Stimulated activated CD8-positive, alpha-beta memory T cell treated with anti-CD3 and anti-CD28 coated beads, Interleukin-15, amount 100 ng/mL, for 48 hours (primary cell): ENCODE measurements around the gene F7.
"Not testable (repeated sequence)": the region's sequence is repeated elsewhere in the genome, so short reads cannot be mapped to it uniquely, and the experiment has no call there.

Experiments
- DNase-seq, 2 donors: peaks; one replicate each; pipeline ENCODE4 v3.0.0-alpha.2; 2020; ENCODE audit warnings: low read depth in 2 of 2

The F7 gene

DNA sequence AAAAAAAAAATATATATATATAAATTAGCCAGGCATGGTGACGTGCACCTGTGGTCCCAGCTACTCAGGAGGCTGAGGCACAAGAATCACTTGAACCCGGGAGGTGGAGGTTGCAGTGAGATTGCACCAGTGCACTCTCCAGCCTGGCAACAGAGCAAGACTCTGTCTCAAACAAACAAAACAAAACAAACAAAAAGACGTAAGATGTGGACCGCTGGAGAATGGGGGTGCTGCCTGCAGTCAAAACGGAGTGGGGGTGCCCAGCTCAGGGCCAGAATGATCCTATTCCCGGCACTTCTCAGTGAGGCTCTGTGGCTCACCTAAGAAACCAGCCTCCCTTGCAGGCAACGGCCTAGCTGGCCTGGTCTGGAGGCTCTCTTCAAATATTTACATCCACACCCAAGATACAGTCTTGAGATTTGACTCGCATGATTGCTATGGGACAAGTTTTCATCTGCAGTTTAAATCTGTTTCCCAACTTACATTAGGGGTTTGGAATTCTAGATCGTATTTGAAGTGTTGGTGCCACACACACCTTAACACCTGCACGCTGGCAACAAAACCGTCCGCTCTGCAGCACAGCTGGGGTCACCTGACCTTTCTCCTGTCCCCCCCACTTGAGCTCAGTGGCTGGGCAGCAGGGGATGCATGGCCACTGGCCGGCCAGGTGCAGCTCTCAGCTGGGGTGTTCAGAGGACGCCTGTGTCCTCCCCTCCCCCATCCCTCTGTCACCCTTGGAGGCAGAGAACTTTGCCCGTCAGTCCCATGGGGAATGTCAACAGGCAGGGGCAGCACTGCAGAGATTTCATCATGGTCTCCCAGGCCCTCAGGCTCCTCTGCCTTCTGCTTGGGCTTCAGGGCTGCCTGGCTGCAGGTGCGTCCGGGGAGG lies at the start of gene F7:
TSS of gene F7 (plus strand) at position 760 of the 889 bp plus-strand sequence. CDS start at position 811, 51 bp downstream.
- DNase-seq, result no peak

DNA sequence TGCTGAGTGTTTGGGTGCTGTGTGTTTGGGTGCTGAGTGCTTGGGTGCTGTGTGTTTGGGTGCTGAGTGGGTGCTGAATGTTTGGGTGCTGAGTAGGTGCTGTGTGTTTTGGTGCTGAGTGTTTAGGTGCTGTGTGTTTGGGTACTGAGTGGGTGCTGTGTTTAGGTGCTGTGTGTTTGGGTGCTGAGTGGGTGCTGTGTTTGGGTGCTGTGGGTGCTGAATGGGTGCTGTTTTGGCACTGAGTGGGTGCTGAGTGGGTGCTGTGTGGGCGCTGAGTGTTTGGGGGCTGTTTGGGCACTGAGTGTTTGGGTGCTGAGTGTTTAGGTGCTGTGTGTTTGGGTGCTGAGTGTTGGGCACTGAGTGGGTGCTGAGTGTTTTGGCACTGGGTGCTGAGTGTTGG lies 48.5 kb upstream of the F7 start:
- DNase-seq, result no peak

DNA sequence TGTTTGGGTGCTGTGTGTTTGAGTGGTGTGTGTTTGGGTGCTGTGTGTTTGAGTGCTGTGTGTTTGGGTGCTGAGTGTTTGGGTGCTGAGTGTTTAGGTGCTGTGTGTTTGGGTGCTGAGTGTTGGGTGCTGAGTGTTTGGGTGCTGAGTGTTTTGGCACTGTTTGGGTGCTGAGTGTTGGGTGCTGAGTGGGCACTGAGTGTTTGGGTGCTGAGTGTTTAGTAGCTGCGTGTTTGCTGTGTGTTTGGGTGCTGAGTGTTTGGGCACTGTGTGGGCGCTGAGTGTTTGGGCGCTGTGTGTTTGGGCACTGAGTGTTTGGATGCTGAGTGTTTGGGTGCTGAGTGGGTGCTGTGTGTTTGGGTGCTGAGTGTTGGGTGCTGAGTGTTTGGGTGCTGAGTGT lies 48.0 kb upstream of the F7 start:
- not testable (repeated sequence) for DNase-seq

DNA sequence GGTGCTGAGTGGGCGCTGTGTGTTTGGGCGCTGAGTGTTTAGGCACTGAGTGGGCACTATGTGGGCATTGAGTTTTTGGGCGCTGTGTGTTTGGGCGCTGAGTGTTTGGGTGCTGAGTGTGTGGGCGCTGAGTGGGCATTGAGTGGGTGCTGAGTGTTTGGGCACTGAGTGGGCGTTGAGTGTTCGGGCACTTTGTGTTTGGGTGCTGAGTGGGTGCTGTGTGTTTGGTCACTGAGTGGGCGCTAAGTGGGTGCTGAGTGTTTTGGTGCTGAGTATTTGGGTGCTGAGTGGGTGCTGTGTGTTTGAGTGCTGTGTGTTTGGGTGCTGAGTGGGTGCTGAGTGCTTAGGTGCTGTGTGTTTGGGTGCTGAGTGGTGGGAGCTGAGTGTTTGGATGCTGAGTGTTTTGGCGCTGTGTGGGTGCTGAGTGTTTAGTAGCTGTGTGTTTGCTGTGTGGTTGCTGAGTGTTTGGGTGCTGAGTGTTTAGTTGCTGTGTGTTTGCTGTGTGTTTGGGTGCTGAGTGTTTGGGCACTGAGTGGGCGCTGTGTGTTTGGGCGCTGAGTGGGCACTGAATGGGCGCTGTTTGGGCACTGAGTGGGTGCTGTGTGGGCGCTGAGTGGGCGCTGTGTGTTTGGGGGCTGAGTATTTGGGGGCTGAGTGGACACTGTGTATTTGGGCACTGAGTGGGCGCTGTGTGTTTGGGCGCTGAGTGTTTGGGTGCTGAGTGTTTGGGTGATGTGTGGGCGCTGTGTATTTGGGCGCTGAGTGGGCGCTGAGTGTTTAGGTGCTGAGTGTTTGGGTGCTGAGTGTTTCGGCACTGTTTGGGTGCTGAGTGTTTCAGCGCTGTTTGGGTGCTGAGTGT lies 47.2 kb upstream of the F7 start:
- DNase-seq, result no peak

DNA sequence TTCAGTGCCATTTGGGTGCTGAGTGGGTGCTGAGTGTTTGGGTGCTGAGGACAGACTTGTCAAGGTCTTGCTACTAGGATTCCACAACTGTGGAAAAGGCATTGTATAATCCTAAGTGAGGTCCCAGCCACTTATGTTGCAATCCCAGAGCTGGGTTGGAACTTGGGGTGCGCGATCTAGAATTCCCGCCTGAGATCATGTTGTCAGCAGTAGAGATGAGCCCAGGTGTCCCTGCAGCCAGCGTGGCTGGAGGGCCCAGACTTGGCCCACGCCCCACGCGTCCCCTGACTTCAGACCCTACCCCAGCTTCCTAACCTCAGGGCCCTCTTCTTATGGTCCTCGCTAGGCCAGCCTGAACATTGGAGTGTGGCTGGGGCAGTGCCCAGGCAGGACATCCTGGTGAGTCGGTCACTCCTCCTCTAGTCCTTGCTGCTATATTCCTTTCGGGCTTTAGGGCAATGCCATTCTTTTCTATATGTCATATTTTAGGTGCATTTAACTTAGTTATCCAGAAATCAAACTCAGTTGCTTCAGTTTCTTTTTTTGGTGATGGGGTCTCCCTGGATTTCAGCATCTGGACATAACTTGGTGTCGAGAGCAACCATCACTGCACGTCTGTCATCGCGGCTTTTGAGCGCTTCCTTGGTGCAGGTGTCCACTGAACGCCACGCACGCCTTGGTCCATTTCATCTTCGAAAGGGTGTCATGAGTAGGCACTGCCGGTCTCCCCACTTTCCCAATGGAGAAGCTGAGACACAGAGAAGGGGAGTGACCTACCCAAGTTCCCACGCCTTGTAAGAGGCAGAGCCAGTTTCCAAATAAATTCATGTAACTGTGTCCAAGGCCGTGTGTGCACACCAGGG lies 46.4 kb upstream of the F7 start:
- DNase-seq, result no peak

DNA sequence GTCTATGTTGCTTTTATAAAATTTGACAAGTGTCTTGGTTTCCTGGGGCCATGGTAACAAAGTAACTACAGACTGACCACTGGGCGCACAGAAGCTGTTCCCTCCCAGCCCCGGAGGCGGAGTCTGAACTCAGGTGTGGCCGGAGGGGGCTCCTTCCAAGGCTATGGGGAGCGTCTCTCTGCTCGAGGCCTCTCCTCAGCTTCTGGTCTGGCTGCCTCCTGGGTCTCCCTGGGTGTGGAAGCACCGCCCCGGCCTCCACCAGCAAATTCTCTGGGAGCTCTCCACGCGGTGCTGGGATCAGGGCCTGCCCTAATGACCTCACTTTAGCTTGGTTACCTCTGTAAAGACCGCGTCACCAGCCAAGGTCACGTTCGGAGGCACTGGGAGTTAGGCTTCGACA lies 45.7 kb upstream of the F7 start:
- DNase-seq, result no peak

DNA sequence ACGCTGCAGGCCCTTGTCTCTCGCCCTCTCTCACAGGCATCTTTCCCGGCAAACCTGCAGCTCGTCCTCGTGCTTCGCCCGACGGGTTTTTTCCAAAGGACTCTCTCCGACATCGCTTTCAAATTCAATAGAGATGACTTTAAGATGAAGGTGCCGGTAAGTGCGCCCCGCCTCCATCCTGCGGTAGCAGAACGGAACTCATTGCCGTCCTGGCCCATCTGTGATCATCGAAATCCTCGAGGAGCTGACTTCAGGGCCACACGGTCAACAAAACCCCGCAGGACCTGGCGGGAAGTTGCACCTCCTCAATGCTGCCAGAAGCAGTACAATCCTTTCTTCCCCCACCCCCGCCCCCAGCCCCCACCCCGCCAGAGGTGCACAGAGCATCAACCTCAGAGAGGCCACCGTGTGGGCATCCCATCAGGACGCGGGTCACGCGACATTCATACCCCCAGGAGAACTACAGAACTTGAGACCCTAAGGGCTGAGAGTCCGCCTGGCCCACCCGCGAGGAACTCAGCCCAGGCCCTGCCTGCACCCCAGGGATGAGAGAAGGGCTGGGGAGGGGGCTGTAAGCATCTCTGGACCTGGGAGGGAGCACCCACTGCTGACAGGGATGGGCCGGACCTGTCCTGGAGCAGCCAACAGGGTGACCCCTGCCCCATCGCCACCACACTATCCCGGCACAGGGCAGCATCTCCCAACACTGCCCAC lies 44.9 kb upstream of the F7 start:
- no peak for DNase-seq

DNA sequence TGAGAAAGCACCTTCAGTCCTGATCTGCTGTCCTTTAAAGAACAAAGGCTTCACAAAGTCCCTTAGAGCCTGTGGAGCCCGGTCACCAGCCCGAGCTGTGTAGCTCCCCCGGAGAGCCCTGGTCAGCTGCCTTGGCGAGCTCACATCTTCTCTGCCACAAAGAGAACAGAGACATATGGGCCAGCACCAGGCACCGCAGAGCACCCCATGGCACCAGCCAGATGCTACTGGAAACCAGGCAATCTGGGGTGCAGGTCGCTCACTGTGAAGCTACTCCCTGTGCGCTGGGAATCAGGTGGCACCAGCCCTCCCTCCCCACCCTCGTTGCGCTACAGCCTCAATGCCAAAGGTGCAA lies 44.3 kb upstream of the F7 start:
- DNase-seq, result no peak

DNA sequence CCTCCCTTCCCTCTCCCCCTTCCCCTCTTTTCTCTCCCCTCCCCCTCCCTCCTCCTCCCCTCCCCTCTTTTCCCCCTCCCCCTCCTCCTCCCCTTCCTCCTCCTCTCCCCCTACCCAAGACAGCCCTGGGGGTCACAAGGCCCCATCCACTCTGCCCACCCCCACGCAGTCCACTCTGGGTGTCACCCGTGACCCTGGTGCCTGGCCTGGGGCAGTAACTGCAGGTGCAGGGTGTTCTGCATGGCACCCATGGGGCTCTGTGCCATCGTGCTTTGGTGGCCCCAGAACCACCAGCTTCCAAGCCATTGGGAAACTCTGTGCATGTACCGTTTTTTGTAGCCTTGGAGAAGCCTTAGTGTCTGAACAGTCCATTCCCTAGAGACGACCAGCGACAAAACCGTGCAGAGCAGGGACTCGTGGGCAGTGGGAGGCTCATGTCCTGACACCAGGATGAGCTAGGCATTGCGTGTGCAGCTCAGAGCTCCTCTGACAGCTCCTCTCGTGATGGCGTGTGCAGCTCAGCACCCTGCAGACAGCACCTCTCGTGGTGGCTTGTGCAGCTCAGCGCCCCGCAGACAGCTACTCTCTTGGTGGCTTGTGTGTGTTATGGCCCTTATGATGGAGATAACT lies 43.7 kb upstream of the F7 start:
- no peak for DNase-seq

DNA sequence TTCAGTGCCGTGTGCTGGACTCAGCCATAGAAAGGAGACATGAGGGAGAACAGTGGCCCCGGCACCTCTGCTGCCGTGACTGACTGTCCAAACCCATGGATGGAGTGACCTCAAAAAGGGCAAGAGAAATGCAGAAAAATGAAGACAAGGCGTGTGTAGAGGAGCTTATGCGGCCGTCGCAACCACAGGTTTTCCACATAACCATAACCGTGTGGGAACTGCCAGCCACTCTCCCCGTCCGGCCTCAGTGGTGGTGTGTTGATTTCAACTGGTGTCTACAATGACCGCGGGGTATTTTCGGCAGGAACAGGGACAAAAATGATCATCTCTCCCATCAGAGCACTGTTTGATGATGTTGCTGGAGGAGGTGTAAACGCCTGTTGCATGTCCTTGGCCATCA lies 42.9 kb upstream of the F7 start:
- DNase-seq, result no peak

DNA sequence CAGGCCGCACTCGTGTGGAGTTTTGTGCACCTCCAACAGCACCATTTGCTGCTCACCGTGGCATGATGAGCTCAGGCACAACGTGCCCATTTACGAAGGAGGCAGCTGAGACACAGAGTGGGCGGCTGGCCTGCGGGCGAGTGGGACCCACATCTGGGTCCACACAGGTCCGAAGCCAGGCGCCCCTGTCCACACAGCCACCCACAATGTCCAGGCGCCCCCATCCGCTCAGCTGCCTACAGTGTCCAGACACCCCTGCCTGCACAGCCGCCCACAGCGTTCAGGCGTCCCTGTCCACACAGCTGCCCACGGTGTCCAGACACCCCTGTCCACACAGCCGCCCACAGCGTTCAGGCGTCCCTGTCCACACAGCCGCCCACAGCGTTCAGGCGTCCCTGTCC lies 42.5 kb upstream of the F7 start:
- no peak for DNase-seq

DNA sequence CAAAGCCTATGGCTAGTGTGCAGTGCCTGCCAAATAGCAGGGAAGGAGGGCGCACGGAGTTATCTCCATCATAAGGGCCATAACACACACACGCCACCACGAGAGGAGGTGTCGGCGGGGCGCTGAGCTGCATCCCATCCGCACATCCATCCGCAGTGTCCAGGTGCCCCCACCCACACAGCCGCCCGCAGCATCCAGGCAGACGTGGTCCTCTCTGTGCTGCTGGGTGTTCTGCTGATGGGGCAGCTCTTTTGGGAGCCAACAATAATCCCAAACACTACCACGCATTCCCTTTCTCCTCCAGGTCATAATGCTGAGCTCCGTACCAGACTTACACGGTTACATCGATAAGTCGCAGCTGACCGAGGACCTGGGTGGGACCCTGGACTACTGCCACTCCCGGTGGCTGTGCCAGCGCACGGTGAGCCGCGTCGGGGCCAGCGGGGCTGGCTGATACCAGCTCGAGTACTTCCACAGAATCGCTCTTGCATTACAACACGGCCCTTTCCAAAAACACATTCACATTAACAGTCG lies 41.5 kb upstream of the F7 start:
- DNase-seq, result no peak

DNA sequence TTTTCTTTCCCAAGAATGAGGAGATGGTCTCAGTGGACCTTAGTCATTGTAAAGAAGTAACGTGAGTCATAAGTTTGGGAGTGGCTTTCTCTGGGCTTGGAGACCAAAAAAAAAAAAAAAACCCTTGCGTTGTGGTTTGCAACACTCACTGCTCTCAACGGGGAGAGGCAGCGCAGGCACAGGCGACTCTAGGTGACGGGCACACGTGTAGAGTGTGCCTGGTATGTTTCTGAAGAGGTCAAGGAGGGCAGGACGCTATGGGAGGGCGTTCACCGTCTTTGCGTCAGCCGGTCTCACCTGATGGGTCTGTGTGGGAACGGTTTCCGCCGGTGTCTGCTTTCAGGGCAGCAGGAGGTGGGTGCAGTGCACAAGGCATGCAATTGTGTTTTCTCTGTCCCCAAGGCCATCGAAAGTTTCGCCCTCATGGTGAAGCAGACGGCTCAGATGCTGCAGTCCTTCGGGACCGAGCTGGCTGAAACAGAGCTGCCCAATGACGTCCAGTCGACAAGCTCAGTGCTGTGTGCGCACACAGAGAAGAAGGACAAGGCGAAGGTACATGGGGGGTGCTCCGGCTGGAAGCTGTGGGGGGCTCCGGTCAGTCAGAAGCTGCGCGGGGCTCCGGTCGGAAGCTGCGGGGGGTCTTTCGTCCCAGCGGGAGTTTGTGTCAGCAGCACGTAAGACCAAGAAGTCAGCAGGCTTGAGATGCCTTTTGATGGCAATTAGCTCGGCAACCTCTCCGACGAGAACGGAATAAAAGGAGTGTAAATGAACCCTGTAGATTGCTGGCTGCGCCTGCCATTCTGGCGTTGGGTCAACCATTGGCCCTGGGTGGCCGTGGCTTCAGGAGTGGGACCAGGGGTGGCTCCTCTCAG lies 40.8 kb upstream of the F7 start:
- DNase-seq, result no peak

DNA sequence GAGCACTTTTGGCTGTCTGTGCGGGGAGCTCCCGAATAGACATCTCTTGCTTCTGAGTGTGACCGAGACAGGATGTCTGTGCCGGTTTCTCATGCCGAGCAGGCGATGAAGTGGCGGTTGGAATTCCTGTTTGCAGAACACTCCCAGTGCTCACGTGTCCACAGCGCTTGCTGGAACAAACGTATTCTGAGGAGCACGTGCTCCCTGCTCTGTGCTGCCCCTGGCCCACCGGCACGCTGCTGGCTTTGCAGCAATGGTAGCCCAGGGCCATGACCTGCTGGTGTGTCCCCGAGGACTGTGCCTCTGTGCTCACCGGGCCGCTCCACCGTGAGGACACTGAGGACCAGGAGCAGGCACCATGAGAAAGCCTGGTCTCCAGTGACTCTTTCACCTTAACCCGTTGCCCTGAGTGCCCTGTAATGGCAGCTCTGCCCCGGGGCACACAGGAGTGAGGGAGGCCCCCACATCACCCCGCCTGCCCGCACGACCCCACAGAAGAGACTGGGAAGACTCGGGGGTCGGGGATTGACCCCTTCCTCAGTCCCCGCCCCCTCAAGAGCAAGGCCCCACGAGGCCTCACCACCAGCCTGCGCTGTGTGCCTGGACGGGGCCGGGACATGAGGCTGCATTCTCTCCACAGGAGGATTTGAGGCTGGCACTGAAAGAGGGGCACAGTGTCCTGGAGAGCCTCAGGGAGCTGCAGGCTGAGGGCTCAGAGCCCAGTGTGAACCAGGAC lies 40.0 kb upstream of the F7 start:
- DNase-seq, result no peak

DNA sequence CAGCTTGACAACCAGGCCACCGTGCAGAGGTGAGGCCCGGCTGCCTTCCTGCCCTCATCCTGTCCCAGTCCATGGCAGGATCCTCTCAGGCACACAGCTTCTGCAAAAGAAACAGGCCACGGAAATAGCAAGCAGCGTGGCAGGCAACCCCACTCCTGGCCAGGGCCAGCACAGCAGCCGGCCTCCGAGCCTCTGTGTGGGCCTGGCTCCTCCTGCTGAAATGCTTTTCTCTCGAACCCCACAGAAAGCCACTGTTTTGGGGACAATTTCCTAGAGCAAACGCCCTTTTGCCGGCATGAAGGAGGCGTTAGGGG lies 39.5 kb upstream of the F7 start:
- no peak for DNase-seq

DNA sequence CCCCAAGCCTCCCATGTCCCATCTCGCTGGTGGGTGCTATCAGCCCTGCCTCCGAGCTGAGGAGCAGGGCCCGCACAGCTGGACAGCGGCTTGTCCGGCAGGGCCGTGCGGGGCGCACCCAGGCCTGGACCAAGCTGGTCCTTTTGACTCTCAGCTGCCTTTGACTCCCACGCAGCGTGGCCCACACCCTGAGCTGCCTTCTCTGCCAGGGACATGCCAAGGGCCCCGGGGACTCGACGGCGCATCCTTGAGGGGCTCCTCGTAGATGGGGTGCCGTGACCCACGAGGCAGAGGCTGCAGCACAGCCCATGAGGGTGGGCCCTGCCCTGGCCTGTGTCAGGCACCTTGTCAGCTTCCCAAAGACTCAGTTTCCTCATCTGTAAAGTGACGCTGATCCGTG lies 38.8 kb upstream of the F7 start:
- DNase-seq, result no peak

DNA sequence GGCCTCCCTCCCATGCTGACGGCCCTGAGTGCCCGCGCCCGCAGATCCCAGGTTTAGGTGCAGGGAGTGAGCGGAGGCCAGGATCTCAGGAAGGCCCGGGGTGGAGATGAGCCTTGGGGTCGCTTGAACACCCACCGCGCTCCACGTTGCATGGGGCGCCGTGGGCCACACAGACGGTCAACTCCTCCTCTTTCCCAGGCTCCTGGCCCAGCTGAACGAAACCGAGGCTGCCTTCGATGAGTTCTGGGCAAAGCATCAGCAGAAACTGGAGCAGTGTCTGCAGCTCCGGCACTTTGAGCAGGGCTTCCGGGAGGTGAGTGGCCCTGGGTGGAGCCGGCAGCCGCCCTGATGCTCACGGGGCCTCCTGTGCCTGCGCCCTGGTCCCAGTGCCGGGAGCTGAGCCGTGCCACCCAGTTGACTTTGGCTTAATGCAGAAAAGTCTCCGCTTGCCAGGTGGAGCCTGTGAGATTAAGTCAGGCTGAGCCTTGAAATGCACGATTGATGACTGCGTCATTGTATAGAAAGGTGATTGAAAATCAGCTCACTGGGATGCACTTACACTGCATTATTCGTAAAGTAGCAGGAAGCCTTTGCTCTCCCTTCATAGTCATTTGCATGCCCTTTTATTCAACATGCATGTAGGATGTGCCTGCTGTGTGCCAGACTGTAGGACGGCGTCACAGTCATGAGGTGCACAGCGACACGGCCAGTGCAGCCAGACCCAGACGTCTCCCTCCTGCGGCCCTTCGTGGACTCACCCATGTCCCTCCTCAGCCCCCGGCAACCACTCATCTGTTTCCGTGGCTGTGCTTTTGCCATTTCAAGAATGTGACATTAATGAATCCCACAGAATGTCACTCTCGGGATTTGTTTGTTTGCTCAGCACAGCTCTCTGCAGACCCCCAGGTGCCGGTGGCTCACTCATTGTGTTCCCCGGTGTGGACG lies 35.5 kb upstream of the F7 start:
- DNase-seq, result no peak

DNA sequence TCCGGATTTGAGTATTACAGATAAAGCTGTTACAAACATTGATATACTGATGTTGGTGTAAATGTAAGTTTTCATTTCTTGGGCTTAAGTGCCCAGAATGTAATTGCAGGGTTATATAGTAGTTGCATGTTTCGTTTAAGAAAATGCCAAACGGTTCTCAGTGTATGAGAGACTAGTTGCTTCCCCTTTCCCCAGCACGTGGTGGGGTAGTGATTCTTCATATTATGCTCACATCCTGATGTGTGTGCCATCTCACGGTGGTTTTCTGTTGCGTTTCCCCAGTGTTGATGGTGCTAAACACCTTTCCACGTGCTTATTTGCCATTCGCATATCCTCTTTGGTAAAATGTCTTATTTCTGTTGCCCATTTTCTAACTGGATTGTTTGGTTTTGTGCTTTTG lies 34.7 kb upstream of the F7 start:
- no peak for DNase-seq
